ENCODE measurements around the gene COL5A1.

COL5A1 gene

DNA sequence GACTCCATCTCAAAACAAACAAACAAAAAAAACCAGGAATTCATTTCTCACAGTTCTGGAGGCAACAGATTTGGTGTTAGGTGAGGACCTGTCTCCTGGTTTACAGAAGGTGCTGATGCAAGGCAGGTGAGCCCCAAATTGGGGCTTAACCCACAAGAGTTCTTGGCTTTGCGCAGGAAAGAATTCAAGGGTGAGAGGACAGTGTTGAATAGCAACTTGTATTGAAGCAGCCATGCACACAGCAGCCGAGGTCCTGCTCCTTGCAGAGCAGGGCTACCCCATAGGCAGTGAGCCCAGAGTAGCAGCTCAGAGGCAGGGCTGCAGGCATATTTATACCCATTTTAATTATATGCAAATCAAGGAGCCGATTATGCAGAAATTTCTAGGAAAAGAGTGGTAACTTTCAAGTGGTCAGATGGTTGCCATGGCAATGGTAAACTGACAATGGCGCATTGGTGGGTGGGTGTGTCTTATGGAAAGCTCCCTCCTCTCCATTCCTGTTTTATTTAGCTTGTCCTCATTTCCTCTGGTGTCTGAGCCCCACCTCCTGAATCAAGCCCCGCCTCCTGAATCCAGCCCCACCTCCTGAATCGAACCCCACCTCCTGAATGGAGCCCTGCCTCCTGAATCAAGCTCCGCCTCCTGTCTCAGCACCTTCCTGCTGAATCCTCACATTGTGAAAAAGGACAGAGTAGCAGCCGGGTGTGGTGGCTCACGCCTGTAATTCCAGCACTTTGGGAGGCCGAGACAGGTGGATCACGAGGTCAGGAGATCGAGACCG is 34.5 kb upstream of the COL5A1 start:
- Histone ChIP-seq H3K4me3 (ENCODE audit: severe bottlenecking) (no peak overlapping the region), H3K27ac (ENCODE audit: poor library complexity, severe bottlenecking) (no peak overlapping the region), H3K9me3 (ENCODE audit: severe bottlenecking) (peaks cover 3% of the 10 kb centered on the region), H3K36me3 (ENCODE audit: low read depth) (no peaks in the 10 kb centered on the region), H3K4me1 (ENCODE audit: insufficient read depth, poor library complexity, severe bottlenecking) (peaks cover 21% of the 10 kb centered on the region), H3K27me3 (ENCODE audit: insufficient read depth, poor library complexity, severe bottlenecking) (no peaks in the 10 kb centered on the region)
- ATAC-seq (ENCODE audit: low read depth), result no peak
- TF ChIP-seq, protein P1, sequence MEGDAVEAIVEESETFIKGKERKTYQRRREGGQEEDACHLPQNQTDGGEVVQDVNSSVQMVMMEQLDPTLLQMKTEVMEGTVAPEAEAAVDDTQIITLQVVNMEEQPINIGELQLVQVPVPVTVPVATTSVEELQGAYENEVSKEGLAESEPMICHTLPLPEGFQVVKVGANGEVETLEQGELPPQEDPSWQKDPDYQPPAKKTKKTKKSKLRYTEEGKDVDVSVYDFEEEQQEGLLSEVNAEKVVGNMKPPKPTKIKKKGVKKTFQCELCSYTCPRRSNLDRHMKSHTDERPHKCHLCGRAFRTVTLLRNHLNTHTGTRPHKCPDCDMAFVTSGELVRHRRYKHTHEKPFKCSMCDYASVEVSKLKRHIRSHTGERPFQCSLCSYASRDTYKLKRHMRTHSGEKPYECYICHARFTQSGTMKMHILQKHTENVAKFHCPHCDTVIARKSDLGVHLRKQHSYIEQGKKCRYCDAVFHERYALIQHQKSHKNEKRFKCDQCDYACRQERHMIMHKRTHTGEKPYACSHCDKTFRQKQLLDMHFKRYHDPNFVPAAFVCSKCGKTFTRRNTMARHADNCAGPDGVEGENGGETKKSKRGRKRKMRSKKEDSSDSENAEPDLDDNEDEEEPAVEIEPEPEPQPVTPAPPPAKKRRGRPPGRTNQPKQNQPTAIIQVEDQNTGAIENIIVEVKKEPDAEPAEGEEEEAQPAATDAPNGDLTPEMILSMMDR (IDR thresholded peaks at IDR 0.05; ENCODE audit: poor library complexity, severe bottlenecking), result no peak
- DNase-seq (ENCODE audit: low spot score), result no peak

DNA sequence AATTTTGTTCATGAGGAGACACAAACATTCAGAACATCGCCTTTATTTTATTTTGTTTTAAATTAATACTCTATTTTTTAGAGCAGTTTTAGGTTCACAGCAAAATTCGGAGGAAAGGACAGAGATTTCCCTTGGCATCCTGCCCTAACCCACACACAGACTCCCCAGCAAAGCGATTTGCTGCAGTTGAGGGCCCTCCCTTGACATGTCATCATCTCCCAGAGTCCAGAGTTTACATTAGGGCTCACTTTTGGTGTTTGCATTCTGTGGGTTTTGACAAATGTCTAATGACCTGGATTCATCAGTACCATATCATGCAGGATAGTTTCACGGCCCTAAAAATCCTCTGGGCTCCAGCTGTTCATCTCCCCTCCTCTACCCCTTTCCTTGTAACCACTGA is 33.6 kb upstream of the COL5A1 start:
- no peaks in the 10 kb centered on the region for H3K36me3 ChIP-seq (ENCODE audit: low read depth)
- H3K9me3 ChIP-seq (ENCODE audit: severe bottlenecking), result peaks cover 3% of the 10 kb centered on the region
- H3K27me3 ChIP-seq (ENCODE audit: insufficient read depth, poor library complexity, severe bottlenecking), result no peaks in the 10 kb centered on the region
- ATAC-seq (ENCODE audit: low read depth) (no peak), DNase-seq (ENCODE audit: low spot score) (no peak)
- H3K4me3 ChIP-seq (ENCODE audit: severe bottlenecking), result no peak overlapping the region
- TF ChIP-seq, protein P1 (IDR thresholded peaks at IDR 0.05; ENCODE audit: poor library complexity, severe bottlenecking), result no peak
- peaks cover 15% of the 10 kb centered on the region for H3K4me1 ChIP-seq (ENCODE audit: insufficient read depth, poor library complexity, severe bottlenecking)
- no peak overlapping the region for H3K27ac ChIP-seq (ENCODE audit: poor library complexity, severe bottlenecking)

GRCh38 chr9:134611046-134611445 is 30.6 kb upstream of the COL5A1 start:
- H3K27me3 ChIP-seq (ENCODE audit: insufficient read depth, poor library complexity, severe bottlenecking), result no peaks in the 10 kb centered on the region
- peaks cover 13% of the 10 kb centered on the region for H3K4me1 ChIP-seq (ENCODE audit: insufficient read depth, poor library complexity, severe bottlenecking)
- no peak overlapping the region for H3K27ac ChIP-seq (ENCODE audit: poor library complexity, severe bottlenecking)
- ATAC-seq (ENCODE audit: low read depth) (peak; percentile 45; the same call in 1 of the 3 replicates), DNase-seq (ENCODE audit: low spot score) (no peak)
- no peaks in the 10 kb centered on the region for H3K36me3 ChIP-seq (ENCODE audit: low read depth)
- peaks cover 19% of the 10 kb centered on the region for H3K9me3 ChIP-seq (ENCODE audit: severe bottlenecking)
- no peak overlapping the region for H3K4me3 ChIP-seq (ENCODE audit: severe bottlenecking)
- TF ChIP-seq, protein P1 (IDR thresholded peaks at IDR 0.05; ENCODE audit: poor library complexity, severe bottlenecking), result no peak

- Histone ChIP-seq H3K27me3 (ENCODE audit: insufficient read depth, poor library complexity, severe bottlenecking) (no peaks in the 10 kb centered on the region), H3K9me3 (ENCODE audit: severe bottlenecking) (peaks cover 19% of the 10 kb centered on the region), H3K4me3 (ENCODE audit: severe bottlenecking) (no peak overlapping the region), H3K27ac (ENCODE audit: poor library complexity, severe bottlenecking) (no peak overlapping the region), H3K36me3 (ENCODE audit: low read depth) (no peaks in the 10 kb centered on the region), H3K4me1 (ENCODE audit: insufficient read depth, poor library complexity, severe bottlenecking) (peaks cover 13% of the 10 kb centered on the region)
- ATAC-seq (ENCODE audit: low read depth) (no peak), DNase-seq (ENCODE audit: low spot score) (no peak)
- TF ChIP-seq, protein P1 (IDR thresholded peaks at IDR 0.05; ENCODE audit: poor library complexity, severe bottlenecking), result no peak
These were observed 29.3 kb upstream of the COL5A1 start for GRCh38 chr9:134612309-134612708.

DNA sequence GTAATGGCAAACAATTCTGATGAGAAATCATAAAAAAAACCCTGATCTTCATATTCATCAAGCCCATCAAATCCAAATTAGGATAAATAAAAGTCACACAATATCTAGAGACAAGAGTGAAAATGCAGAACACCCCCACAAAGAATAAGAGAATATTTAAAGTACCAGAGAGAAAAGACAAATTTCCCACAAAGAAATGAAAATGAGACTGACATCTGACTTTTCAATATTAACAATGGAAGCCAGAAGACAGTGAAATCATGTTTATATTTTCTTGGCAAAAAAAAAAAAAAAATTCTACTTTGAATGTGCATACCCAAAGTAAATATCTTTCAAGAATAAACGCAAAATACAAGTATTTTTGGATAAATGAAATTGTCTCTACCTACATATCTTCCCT is 28.9 kb upstream of the COL5A1 start:
- Histone ChIP-seq H3K27me3 (ENCODE audit: insufficient read depth, poor library complexity, severe bottlenecking) (no peaks in the 10 kb centered on the region), H3K9me3 (ENCODE audit: severe bottlenecking) (peaks cover 19% of the 10 kb centered on the region), H3K36me3 (ENCODE audit: low read depth) (no peaks in the 10 kb centered on the region), H3K27ac (ENCODE audit: poor library complexity, severe bottlenecking) (no peak overlapping the region), H3K4me3 (ENCODE audit: severe bottlenecking) (no peak overlapping the region), H3K4me1 (ENCODE audit: insufficient read depth, poor library complexity, severe bottlenecking) (peaks cover 13% of the 10 kb centered on the region)
- ATAC-seq (ENCODE audit: low read depth), result no peak
- TF ChIP-seq, protein P1 (IDR thresholded peaks at IDR 0.05; ENCODE audit: poor library complexity, severe bottlenecking), result no peak
- no peak for DNase-seq (ENCODE audit: low spot score)

Measured in RWPE2 (cell line).